SK-N-SH (cell line): Measurements from ENCODE around the gene LPA.

Source experiments
- CTCF ChIP-seq: fragments of 200-600 bp; sonication (generic); IDR thresholded peaks from 2 replicates; pipeline ENCODE4 v1.6.1; 2017; ENCODE audit warnings: antibody characterized with exemption, mild to moderate bottlenecking, moderate library complexity
- ELF1 ChIP-seq: IDR thresholded peaks from 2 replicates; pipeline ENCODE4 v1.4.0; 2012
- GABPA ChIP-seq: IDR thresholded peaks from 2 replicates; pipeline ENCODE4 v1.4.0; 2012; ENCODE audit warnings: low read depth, mild to moderate bottlenecking
- POLR2AphosphoS5 ChIP-seq: IDR thresholded peaks from 2 replicates; pipeline ENCODE4 v1.6.1; 2012; ENCODE audit warnings: low read depth, low read length
- RAD21 ChIP-seq: IDR thresholded peaks from 2 replicates; pipeline ENCODE4 v1.6.1; 2012; ENCODE audit warnings: mild to moderate bottlenecking, low read length
- RCOR1 ChIP-seq: fragments of 150-350 bp; IDR thresholded peaks from 2 replicates; pipeline ENCODE4 v1.6.1; 2017; ENCODE audit warnings: antibody characterized with exemption, low read length
- REST ChIP-seq: IDR thresholded peaks from 2 replicates; pipeline ENCODE4 v1.6.1; 2012; ENCODE audit warnings: mild to moderate bottlenecking, low read depth, low read length, moderate library complexity
- SIN3A ChIP-seq: IDR thresholded peaks from 2 replicates; pipeline ENCODE4 v1.6.1; 2012; ENCODE audit warnings: low read depth, mild to moderate bottlenecking, low read length, moderate library complexity, borderline replicate concordance
- TAF1 ChIP-seq: IDR thresholded peaks from 2 replicates; pipeline ENCODE4 v1.6.1; 2012; ENCODE audit warnings: low read depth, mild to moderate bottlenecking, low read length, moderate library complexity, borderline replicate concordance
- TF ChIP-seq, protein P1 (sequence below): fragments of 150-350 bp; IDR thresholded peaks from 2 replicates; pipeline ENCODE4 v1.6.1; 2016; ENCODE audit warnings: mild to moderate bottlenecking, low read depth, low read length

- no peak for TF ChIP-seq POLR2AphosphoS5
- TF ChIP-seq CTCF = no peak
- TF ChIP-seq RAD21 = no peak
- TF ChIP-seq, protein P1, sequence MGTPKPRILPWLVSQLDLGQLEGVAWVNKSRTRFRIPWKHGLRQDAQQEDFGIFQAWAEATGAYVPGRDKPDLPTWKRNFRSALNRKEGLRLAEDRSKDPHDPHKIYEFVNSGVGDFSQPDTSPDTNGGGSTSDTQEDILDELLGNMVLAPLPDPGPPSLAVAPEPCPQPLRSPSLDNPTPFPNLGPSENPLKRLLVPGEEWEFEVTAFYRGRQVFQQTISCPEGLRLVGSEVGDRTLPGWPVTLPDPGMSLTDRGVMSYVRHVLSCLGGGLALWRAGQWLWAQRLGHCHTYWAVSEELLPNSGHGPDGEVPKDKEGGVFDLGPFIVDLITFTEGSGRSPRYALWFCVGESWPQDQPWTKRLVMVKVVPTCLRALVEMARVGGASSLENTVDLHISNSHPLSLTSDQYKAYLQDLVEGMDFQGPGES = no peak
- no peak for TF ChIP-seq SIN3A
- TF ChIP-seq ELF1 = no peak
- no peak for TF ChIP-seq TAF1
- no peak for TF ChIP-seq REST
- TF ChIP-seq RCOR1 = no peak
- TF ChIP-seq GABPA = no peak
Observed at GRCh38 chr6:160659562-160659961, 4.5 kb downstream of the LPA start.
